ENCODE data around the gene TRAPPC5. TPM values are rescaled to one million over a fixed set of nuclear protein-coding genes. Genes with fewer than 3 reads are reported as not detected.

TRAPPC5 gene
- polyA plus RNA-seq, 1 donor (not counting 4 experiments of a cell fraction or from before 2014, with no cell fraction given), result 54.8 TPM

GRCh38 chr19:7729831-7730285 lies 49.2 kb downstream of the TRAPPC5 start:
- H3K27ac ChIP-seq (ENCODE audit: control insufficient read depth, insufficient read depth, low read length), result no peak overlapping the region
- DNase-seq (ENCODE audit: low read depth, low spot score), result no peak
- H3K9ac ChIP-seq (ENCODE audit: control insufficient read depth, extremely low read depth, insufficient read depth, low read length), result no peak overlapping the region
- H4K20me1 ChIP-seq (ENCODE audit: control insufficient read depth, extremely low read depth, insufficient read depth, low read length), result no peaks in the 10 kb centered on the region
- H3K79me2 ChIP-seq (ENCODE audit: control insufficient read depth, insufficient read depth, low read length), result no peaks in the 10 kb centered on the region
- no peak for TF ChIP-seq CTCF (optimal IDR thresholded peaks at IDR 0.05 in 1 of 3, IDR thresholded peaks at IDR 0.05 in 1 of 3, conservative IDR thresholded peaks at IDR 0.05 in 1 of 3; ENCODE audit: extremely low read depth in 1 of 3, insufficient read depth in 2 of 3, low read length in 3 of 3)
- no peak overlapping the region for H2AFZ ChIP-seq (ENCODE audit: control insufficient read depth, low read length)
- no peak overlapping the region for H3K4me3 ChIP-seq (ENCODE audit: control insufficient read depth in 2 of 3, extremely low read depth in 1 of 3, insufficient read depth in 2 of 3, low read depth in 1 of 3, low read length in 3 of 3)
- H3K4me2 ChIP-seq (ENCODE audit: control insufficient read depth, extremely low read depth, insufficient read depth, low read depth, low read length), result no peak overlapping the region
- dilution Hi-C loops (cut with MboI; ENCODE audit: extremely low pct_ligation_motif_present, low sequenced_read_pairs), result no loop called here
- H3K27me3 ChIP-seq (ENCODE audit: control insufficient read depth, extremely low read depth, insufficient read depth, low read length), result peaks cover 47% of the 10 kb centered on the region
- no peaks in the 10 kb centered on the region for H3K9me1 ChIP-seq (ENCODE audit: control insufficient read depth, extremely low read depth, insufficient read depth, low read length)
- FAIRE-seq, result no peak
- H3K9me3 ChIP-seq (ENCODE audit: control insufficient read depth, low read depth, low read length), result no peaks in the 10 kb centered on the region
- H3K4me1 ChIP-seq (ENCODE audit: control insufficient read depth, extremely low read depth, insufficient read depth, low read length), result no peaks in the 10 kb centered on the region
- no peaks in the 10 kb centered on the region for H3K36me3 ChIP-seq (ENCODE audit: control insufficient read depth in 2 of 2, extremely low read depth in 1 of 2, insufficient read depth in 2 of 2, low read length in 2 of 2)

- H3K27me3 ChIP-seq (ENCODE audit: control insufficient read depth, extremely low read depth, insufficient read depth, low read length), result peaks cover 47% of the 10 kb centered on the region
- H3K36me3 ChIP-seq (ENCODE audit: control insufficient read depth in 2 of 2, extremely low read depth in 1 of 2, insufficient read depth in 2 of 2, low read length in 2 of 2), result no peaks in the 10 kb centered on the region
- H2AFZ ChIP-seq (ENCODE audit: control insufficient read depth, low read length), result no peak overlapping the region
- H3K9ac ChIP-seq (ENCODE audit: control insufficient read depth, extremely low read depth, insufficient read depth, low read length), result no peak overlapping the region
- no peaks in the 10 kb centered on the region for H3K79me2 ChIP-seq (ENCODE audit: control insufficient read depth, insufficient read depth, low read length)
- H3K4me2 ChIP-seq (ENCODE audit: control insufficient read depth, extremely low read depth, insufficient read depth, low read depth, low read length), result no peak overlapping the region
- H3K9me3 ChIP-seq (ENCODE audit: control insufficient read depth, low read depth, low read length), result no peaks in the 10 kb centered on the region
- no peaks in the 10 kb centered on the region for H4K20me1 ChIP-seq (ENCODE audit: control insufficient read depth, extremely low read depth, insufficient read depth, low read length)
- H3K4me3 ChIP-seq (ENCODE audit: control insufficient read depth in 2 of 3, extremely low read depth in 1 of 3, insufficient read depth in 2 of 3, low read depth in 1 of 3, low read length in 3 of 3), result no peak overlapping the region
- dilution Hi-C loops (cut with MboI; ENCODE audit: extremely low pct_ligation_motif_present, low sequenced_read_pairs), result no loop called here
- no peaks in the 10 kb centered on the region for H3K9me1 ChIP-seq (ENCODE audit: control insufficient read depth, extremely low read depth, insufficient read depth, low read length)
- H3K27ac ChIP-seq (ENCODE audit: control insufficient read depth, insufficient read depth, low read length), result no peak overlapping the region
- H3K4me1 ChIP-seq (ENCODE audit: control insufficient read depth, extremely low read depth, insufficient read depth, low read length), result no peaks in the 10 kb centered on the region
- no peak for FAIRE-seq
- TF ChIP-seq CTCF (optimal IDR thresholded peaks at IDR 0.05 in 1 of 3, IDR thresholded peaks at IDR 0.05 in 1 of 3, conservative IDR thresholded peaks at IDR 0.05 in 1 of 3; ENCODE audit: extremely low read depth in 1 of 3, insufficient read depth in 2 of 3, low read length in 3 of 3), result no peak
- peak; percentile 72 for TF ChIP-seq EZH2 (IDR thresholded peaks at IDR 0.05; ENCODE audit: low read length)
- no peak for DNase-seq (ENCODE audit: low read depth, low spot score)
These were observed 49.9 kb downstream of the TRAPPC5 start for GRCh38 chr19:7730286-7731217.

All from keratinocyte (primary cell).